ENCODE data around the gene TMEM154. TPM values are rescaled to one million over a fixed set of nuclear protein-coding genes. Genes with fewer than 3 reads are reported as not detected.

TMEM154 gene
- total RNA-seq: 10 to 100 TPM; 23.9 to 25.4 TPM

- peaks cover 6% of the 10 kb centered on the region for H3K36me3 Mint-ChIP-seq
- CTCF ChIA-PET: interaction anchor here (0.6 to 2.2 kb wide), 8 partner anchors 12 to 178 kb away, joined by 3 to 9 read pairs (median 4); partner anchors contain the start of genes ARFIP1 and TIGD4
- peak within 1 kb of the TSS; percentile 94 for H3K27ac Mint-ChIP-seq
- H3K4me3 Mint-ChIP-seq: peak within 1 kb of the TSS; percentile 88
- peaks cover 73% of the 10 kb centered on the region for H3K4me1 Mint-ChIP-seq
- H3K9me3 Mint-ChIP-seq (ENCODE audit: low read depth): no peaks in the 10 kb centered on the region
- DNase-seq (peak; percentile 88), ATAC-seq (peak; percentile 99)
- no peaks in the 10 kb centered on the region for H3K27me3 Mint-ChIP-seq
Measured at GRCh38 chr4:152679414-152680281, at the start of gene TMEM154. Gene TMEM154, minus strand, starts transcription at chr4:152679997. Its CDS starts 64 bp downstream, at chr4:152679933.

GRCh38 chr4:152729466-152729865 is 49.7 kb upstream of the TMEM154 start:
- Mint-ChIP-seq H3K4me1 (no peaks in the 10 kb centered on the region), H3K4me3 (no peak overlapping the region), H3K27me3 (peaks cover 6% of the 10 kb centered on the region), H3K9me3 (ENCODE audit: low read depth) (peaks cover 5% of the 10 kb centered on the region), H3K27ac (no peak overlapping the region), H3K36me3 (no peaks in the 10 kb centered on the region)
- ATAC-seq (no peak), DNase-seq (no peak)
- CTCF ChIA-PET: no interaction called here

- H3K36me3 Mint-ChIP-seq: no peaks in the 10 kb centered on the region
- H3K4me1 Mint-ChIP-seq: no peaks in the 10 kb centered on the region
- H3K9me3 Mint-ChIP-seq (ENCODE audit: low read depth): peaks cover 5% of the 10 kb centered on the region
- CTCF ChIA-PET: no interaction called here
- peaks cover 6% of the 10 kb centered on the region for H3K27me3 Mint-ChIP-seq
- no peak overlapping the region for H3K27ac Mint-ChIP-seq
- no peak overlapping the region for H3K4me3 Mint-ChIP-seq
- DNase-seq (no peak), ATAC-seq (no peak)
Measured at GRCh38 chr4:152728343-152728742, 48.5 kb upstream of the TMEM154 start.

GRCh38 chr4:152727784-152728183 is 48.0 kb upstream of the TMEM154 start:
- no peak for ATAC-seq
- Mint-ChIP-seq H3K27me3 (peaks cover 6% of the 10 kb centered on the region), H3K4me3 (no peak overlapping the region), H3K9me3 (ENCODE audit: low read depth) (peaks cover 5% of the 10 kb centered on the region), H3K27ac (no peak overlapping the region), H3K4me1 (peaks cover 2% of the 10 kb centered on the region), H3K36me3 (no peaks in the 10 kb centered on the region)
- CTCF ChIA-PET: no interaction called here
- no peak for DNase-seq

GRCh38 chr4:152724494-152724893 is 44.7 kb upstream of the TMEM154 start:
- H3K4me1 Mint-ChIP-seq: peaks cover 2% of the 10 kb centered on the region
- peaks cover 9% of the 10 kb centered on the region for H3K27me3 Mint-ChIP-seq
- H3K9me3 Mint-ChIP-seq (ENCODE audit: low read depth): peaks cover 5% of the 10 kb centered on the region
- CTCF ChIA-PET: no interaction called here
- H3K4me3 Mint-ChIP-seq: no peak overlapping the region
- H3K36me3 Mint-ChIP-seq: no peaks in the 10 kb centered on the region
- no peak overlapping the region for H3K27ac Mint-ChIP-seq
- DNase-seq (no peak), ATAC-seq (no peak)

- Mint-ChIP-seq H3K4me3 (no peak overlapping the region), H3K27ac (no peak overlapping the region), H3K36me3 (no peaks in the 10 kb centered on the region), H3K4me1 (peaks cover 2% of the 10 kb centered on the region), H3K9me3 (ENCODE audit: low read depth) (peaks cover 5% of the 10 kb centered on the region), H3K27me3 (peaks cover 9% of the 10 kb centered on the region)
- no peak for DNase-seq
- CTCF ChIA-PET: no interaction called here
- no peak for ATAC-seq
Measured at GRCh38 chr4:152723236-152723635, 43.4 kb upstream of the TMEM154 start.

- CTCF ChIA-PET: interaction anchor here (1.8 kb wide), 1 partner anchor 219 kb away, joined by 5 read pairs; no protein-coding TSS in a partner anchor
- H3K27me3 Mint-ChIP-seq: peaks cover 3% of the 10 kb centered on the region
- H3K27ac Mint-ChIP-seq: no peak overlapping the region
Measured at GRCh38 chr4:152719801-152720556, 40.2 kb upstream of the TMEM154 start.

GRCh38 chr4:152719291-152719690 is 39.5 kb upstream of the TMEM154 start:
- ATAC-seq (no peak), DNase-seq (no peak)
- no peak overlapping the region for H3K4me3 Mint-ChIP-seq
- no peak overlapping the region for H3K27ac Mint-ChIP-seq
- CTCF ChIA-PET: interaction anchor here (1.8 kb wide), 1 partner anchor 218 kb away, joined by 5 read pairs; no protein-coding TSS in a partner anchor
- peaks cover 11% of the 10 kb centered on the region for H3K9me3 Mint-ChIP-seq (ENCODE audit: low read depth)
- peaks cover 2% of the 10 kb centered on the region for H3K4me1 Mint-ChIP-seq
- peaks cover 3% of the 10 kb centered on the region for H3K27me3 Mint-ChIP-seq
- H3K36me3 Mint-ChIP-seq: peaks cover 10% of the 10 kb centered on the region

More at GRCh38 chr4:152719801-152720556, 40.2 kb upstream of the TMEM154 start:
- H3K36me3 Mint-ChIP-seq: peaks cover 9% of the 10 kb centered on the region
- peaks cover 2% of the 10 kb centered on the region for H3K4me1 Mint-ChIP-seq
- peaks cover 8% of the 10 kb centered on the region for H3K9me3 Mint-ChIP-seq (ENCODE audit: low read depth)
- H3K4me3 Mint-ChIP-seq: no peak overlapping the region
- ATAC-seq (no peak), DNase-seq (no peak)

- CTCF ChIA-PET: no interaction called here
- H3K27me3 Mint-ChIP-seq: peaks cover 2% of the 10 kb centered on the region
- H3K9me3 Mint-ChIP-seq (ENCODE audit: low read depth): peaks cover 15% of the 10 kb centered on the region
- peaks cover 10% of the 10 kb centered on the region for H3K36me3 Mint-ChIP-seq
- H3K4me1 Mint-ChIP-seq: peaks cover 2% of the 10 kb centered on the region
- DNase-seq (no peak), ATAC-seq (no peak)
- no peak overlapping the region for H3K4me3 Mint-ChIP-seq
- no peak overlapping the region for H3K27ac Mint-ChIP-seq
Measured at GRCh38 chr4:152715076-152715475, 35.3 kb upstream of the TMEM154 start.

GRCh38 chr4:152713951-152714705 is 34.3 kb upstream of the TMEM154 start:
- no peak for ATAC-seq
- H3K27me3 Mint-ChIP-seq: peaks cover 2% of the 10 kb centered on the region
- CTCF ChIA-PET: no interaction called here
- no peak overlapping the region for H3K27ac Mint-ChIP-seq
- H3K9me3 Mint-ChIP-seq (ENCODE audit: low read depth): peaks cover 15% of the 10 kb centered on the region
- no peak overlapping the region for H3K4me3 Mint-ChIP-seq
- peaks cover 6% of the 10 kb centered on the region for H3K4me1 Mint-ChIP-seq
- peaks cover 10% of the 10 kb centered on the region for H3K36me3 Mint-ChIP-seq
- no peak for DNase-seq

- Mint-ChIP-seq H3K36me3 (peaks cover 11% of the 10 kb centered on the region), H3K4me1 (peaks cover 11% of the 10 kb centered on the region), H3K27me3 (peaks cover 2% of the 10 kb centered on the region), H3K9me3 (ENCODE audit: low read depth) (peaks cover 15% of the 10 kb centered on the region), H3K27ac (peak overlapping the region; percentile 44), H3K4me3 (no peak overlapping the region)
- ATAC-seq (peak; percentile 53), DNase-seq (no peak)
- CTCF ChIA-PET: interaction anchor here (0.8 kb wide), 1 partner anchor 47 kb away, joined by 3 read pairs; no protein-coding TSS in a partner anchor
Measured at GRCh38 chr4:152709675-152710438, 30.1 kb upstream of the TMEM154 start.

GRCh38 chr4:152708796-152709195 is 29.0 kb upstream of the TMEM154 start:
- DNase-seq (no peak), ATAC-seq (no peak)
- H3K27ac Mint-ChIP-seq: no peak overlapping the region
- CTCF ChIA-PET: interaction anchor here (0.8 to 1.0 kb wide), 2 partner anchors 8 to 46 kb away, joined by 3 read pairs; no protein-coding TSS in a partner anchor
- peaks cover 11% of the 10 kb centered on the region for H3K4me1 Mint-ChIP-seq
- H3K4me3 Mint-ChIP-seq: no peak overlapping the region
- H3K36me3 Mint-ChIP-seq: peaks cover 13% of the 10 kb centered on the region
- peaks cover 12% of the 10 kb centered on the region for H3K9me3 Mint-ChIP-seq (ENCODE audit: low read depth)
- H3K27me3 Mint-ChIP-seq: peaks cover 2% of the 10 kb centered on the region
